ENCODE data around the gene OXSM. TPM values are rescaled to one million over a fixed set of nuclear protein-coding genes. Genes with fewer than 3 reads are reported as not detected.

The OXSM gene
- total RNA-seq, 1 donor from 2014 or later: 8.7 TPM

GRCh38 chr3:25804676-25805075 lies 14.8 kb downstream of the OXSM start:
- Mint-ChIP-seq H3K4me1 (no peaks in the 10 kb centered on the region), H3K27me3 (ENCODE audit: low read depth) (no peaks in the 10 kb centered on the region), H3K36me3 (ENCODE audit: low read depth) (no peaks in the 10 kb centered on the region), H3K27ac (ENCODE audit: unreplicated experiment) (no peak overlapping the region), H3K9me3 (no peaks in the 10 kb centered on the region), H3K4me3 (no peak overlapping the region)
- TF ChIP-seq, protein P1, sequence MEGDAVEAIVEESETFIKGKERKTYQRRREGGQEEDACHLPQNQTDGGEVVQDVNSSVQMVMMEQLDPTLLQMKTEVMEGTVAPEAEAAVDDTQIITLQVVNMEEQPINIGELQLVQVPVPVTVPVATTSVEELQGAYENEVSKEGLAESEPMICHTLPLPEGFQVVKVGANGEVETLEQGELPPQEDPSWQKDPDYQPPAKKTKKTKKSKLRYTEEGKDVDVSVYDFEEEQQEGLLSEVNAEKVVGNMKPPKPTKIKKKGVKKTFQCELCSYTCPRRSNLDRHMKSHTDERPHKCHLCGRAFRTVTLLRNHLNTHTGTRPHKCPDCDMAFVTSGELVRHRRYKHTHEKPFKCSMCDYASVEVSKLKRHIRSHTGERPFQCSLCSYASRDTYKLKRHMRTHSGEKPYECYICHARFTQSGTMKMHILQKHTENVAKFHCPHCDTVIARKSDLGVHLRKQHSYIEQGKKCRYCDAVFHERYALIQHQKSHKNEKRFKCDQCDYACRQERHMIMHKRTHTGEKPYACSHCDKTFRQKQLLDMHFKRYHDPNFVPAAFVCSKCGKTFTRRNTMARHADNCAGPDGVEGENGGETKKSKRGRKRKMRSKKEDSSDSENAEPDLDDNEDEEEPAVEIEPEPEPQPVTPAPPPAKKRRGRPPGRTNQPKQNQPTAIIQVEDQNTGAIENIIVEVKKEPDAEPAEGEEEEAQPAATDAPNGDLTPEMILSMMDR (conservative IDR thresholded peaks at IDR 0.05): no peak
- DNase-seq (ENCODE audit: low read depth, low spot score): no peak

DNA sequence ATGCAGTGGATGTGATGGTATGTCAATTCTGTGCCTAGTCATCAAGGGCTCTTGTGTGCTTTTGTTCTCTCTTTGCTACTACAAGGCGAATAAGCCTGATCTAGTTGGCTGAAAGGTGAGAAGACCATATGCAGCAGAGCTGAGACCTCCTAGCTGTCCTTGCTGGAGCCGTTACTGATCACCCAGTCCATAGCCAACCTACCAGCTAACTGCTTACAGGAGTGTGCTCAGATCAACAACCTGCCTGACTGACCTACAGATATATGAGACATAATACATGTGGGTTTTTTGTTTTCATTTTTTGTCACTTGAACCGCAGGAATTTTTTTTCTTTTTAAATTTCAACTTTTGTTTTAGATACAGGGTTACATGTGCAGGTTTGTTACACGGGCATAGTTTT lies 22.8 kb downstream of the OXSM start:
- H3K36me3 Mint-ChIP-seq (ENCODE audit: low read depth): no peaks in the 10 kb centered on the region
- no peak for DNase-seq (ENCODE audit: low read depth, low spot score)
- H3K4me3 Mint-ChIP-seq: no peak overlapping the region
- TF ChIP-seq, protein P1 (conservative IDR thresholded peaks at IDR 0.05): no peak
- no peaks in the 10 kb centered on the region for H3K4me1 Mint-ChIP-seq
- no peak overlapping the region for H3K27ac Mint-ChIP-seq (ENCODE audit: unreplicated experiment)
- H3K9me3 Mint-ChIP-seq: no peaks in the 10 kb centered on the region
- no peaks in the 10 kb centered on the region for H3K27me3 Mint-ChIP-seq (ENCODE audit: low read depth)

GRCh38 chr3:25817107-25817506 lies 27.2 kb downstream of the OXSM start:
- no peaks in the 10 kb centered on the region for H3K27me3 Mint-ChIP-seq (ENCODE audit: low read depth)
- H3K36me3 Mint-ChIP-seq (ENCODE audit: low read depth): no peaks in the 10 kb centered on the region
- no peaks in the 10 kb centered on the region for H3K4me1 Mint-ChIP-seq
- no peak overlapping the region for H3K27ac Mint-ChIP-seq (ENCODE audit: unreplicated experiment)
- TF ChIP-seq, protein P1 (conservative IDR thresholded peaks at IDR 0.05): no peak
- no peaks in the 10 kb centered on the region for H3K9me3 Mint-ChIP-seq
- no peak overlapping the region for H3K4me3 Mint-ChIP-seq
- no peak for DNase-seq (ENCODE audit: low read depth, low spot score)

GRCh38 chr3:25817638-25818037 lies 27.7 kb downstream of the OXSM start:
- no peak overlapping the region for H3K4me3 Mint-ChIP-seq
- H3K27me3 Mint-ChIP-seq (ENCODE audit: low read depth): no peaks in the 10 kb centered on the region
- H3K27ac Mint-ChIP-seq (ENCODE audit: unreplicated experiment): no peak overlapping the region
- TF ChIP-seq, protein P1 (conservative IDR thresholded peaks at IDR 0.05): no peak
- no peaks in the 10 kb centered on the region for H3K9me3 Mint-ChIP-seq
- no peak for DNase-seq (ENCODE audit: low read depth, low spot score)
- H3K36me3 Mint-ChIP-seq (ENCODE audit: low read depth): no peaks in the 10 kb centered on the region
- H3K4me1 Mint-ChIP-seq: no peaks in the 10 kb centered on the region

DNA sequence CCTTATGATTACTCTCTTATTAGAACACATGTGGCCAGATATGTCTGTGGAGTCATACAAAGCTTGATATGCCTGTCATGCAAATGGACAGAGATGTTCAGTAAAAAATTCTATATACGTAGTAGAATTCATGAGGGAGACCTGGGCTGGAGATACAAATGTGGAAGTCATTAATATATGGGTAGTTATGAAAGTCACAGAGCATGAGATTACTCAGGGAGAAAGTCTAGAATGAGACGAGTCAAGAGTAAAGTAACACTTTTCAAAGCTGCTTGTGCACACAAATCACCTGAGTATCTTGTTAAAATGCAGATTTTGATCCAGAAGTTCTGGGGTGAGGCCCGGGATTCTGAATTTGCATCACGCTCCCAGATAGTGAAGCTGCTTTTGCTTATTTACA lies 28.4 kb downstream of the OXSM start:
- H3K9me3 Mint-ChIP-seq: no peaks in the 10 kb centered on the region
- H3K4me3 Mint-ChIP-seq: no peak overlapping the region
- no peaks in the 10 kb centered on the region for H3K4me1 Mint-ChIP-seq

More for the DNA sequence above, 28.4 kb downstream of the OXSM start:
- TF ChIP-seq, protein P1 (conservative IDR thresholded peaks at IDR 0.05): no peak
- no peak for DNase-seq (ENCODE audit: low read depth, low spot score)
- no peaks in the 10 kb centered on the region for H3K27me3 Mint-ChIP-seq (ENCODE audit: low read depth)
- H3K36me3 Mint-ChIP-seq (ENCODE audit: low read depth): no peaks in the 10 kb centered on the region
- no peak overlapping the region for H3K27ac Mint-ChIP-seq (ENCODE audit: unreplicated experiment)

Measured in neural crest cell (in vitro differentiated cells).